Activated B cell treated with CpG ODN at 0.5 μM for 24 hours (primary cell): ENCODE data around the gene PCBD1. TPM values are rescaled to one million over a fixed set of nuclear protein-coding genes. Genes with fewer than 3 reads are reported as not detected.
A peak's percentile ranks its signal among the peaks of the same experiment; 100 is the strongest.

Experiments used
- ATAC-seq: fragments of 200-7000 bp; cut with Tn5 transposase; one replicate; pipeline ENCODE4 v1.10.0; 2021; ENCODE audit warnings: low read depth, mild to moderate bottlenecking, moderate library complexity
- CTCF ChIA-PET: fragments of 350-600 bp; sonication (Branson Sonifier 250); formaldehyde crosslinking; loops from one replicate; lab custom pipeline; 2021; ENCODE audit warnings: antibody characterized with exemption; lab: Charles Lee
- POLR2A ChIA-PET: fragments of 350-600 bp; sonication (Branson Sonifier 250); formaldehyde crosslinking; loops from one replicate; lab custom pipeline; 2021; ENCODE audit warnings: antibody characterized with exemption; lab: Charles Lee
- DNase-seq: peaks from one replicate; pipeline ENCODE4 v3.0.0; 2022
- H3K27ac Mint-ChIP-seq: one replicate; pipeline ENCODE4 v1.8.0; 2020; ENCODE audit warnings: mixed read lengths
- H3K27me3 Mint-ChIP-seq: one replicate; pipeline ENCODE4 v1.8.0; 2021; ENCODE audit warnings: mixed read lengths
- H3K36me3 Mint-ChIP-seq: one replicate; pipeline ENCODE4 v1.8.0; 2021; ENCODE audit warnings: low read depth, mixed read lengths
- H3K4me1 Mint-ChIP-seq: one replicate; pipeline ENCODE4 v1.8.0; 2021; ENCODE audit warnings: mixed read lengths
- H3K4me3 Mint-ChIP-seq: one replicate; pipeline ENCODE4 v1.8.0; 2020; ENCODE audit warnings: mild to moderate bottlenecking, mixed read lengths
- H3K9me3 Mint-ChIP-seq: one replicate; pipeline ENCODE4 v1.8.0; 2020; ENCODE audit warnings: mixed read lengths
- intact Hi-C: fragments of 100-400 bp; cut with micrococcal nuclease; formaldehyde crosslinking; loops from one replicate; pipeline ENCODE4 v1.15.1; 2024
- total RNA-seq: library from RNA; stranded (reverse); gene quantifications from 2 replicates; pipeline ENCODE4 v1.2.3, GENCODE V29; 2022
- TF ChIP-seq, protein P1 (sequence below): fragments of 200-600 bp; IDR thresholded peaks from one replicate; pipeline ENCODE4 v1.8.0; 2022; ENCODE audit warnings: antibody characterized with exemption, mild to moderate bottlenecking

Gene PCBD1
- total RNA-seq, 1 donor from 2014 or later, result 37.3 TPM

DNA sequence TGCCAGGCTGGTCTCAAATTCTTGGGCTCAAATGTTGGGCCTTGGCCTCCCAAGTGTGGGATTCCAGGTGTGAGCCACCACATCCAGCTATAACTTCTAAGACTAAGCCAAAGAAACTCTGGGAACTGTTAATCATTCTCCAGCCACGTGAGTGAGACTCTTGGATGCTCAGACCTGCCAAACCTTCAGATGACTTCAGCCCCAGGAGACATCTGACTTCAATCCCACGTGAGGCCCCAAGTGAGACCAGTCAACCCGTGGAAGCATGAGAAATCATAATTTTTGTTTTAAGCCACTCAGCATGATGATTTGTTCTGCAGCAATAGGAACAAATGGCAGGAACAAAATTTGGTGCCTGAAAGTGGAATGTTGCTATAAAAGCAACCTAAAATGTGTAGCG lies 4.3 kb upstream of the PCBD1 start:
- H3K9me3 Mint-ChIP-seq, result no peaks in the 10 kb centered on the region
- no peak overlapping the region for H3K27ac Mint-ChIP-seq
- DNase-seq (no peak), ATAC-seq (no peak)
- H3K27me3 Mint-ChIP-seq, result no peaks in the 10 kb centered on the region
- intact Hi-C loops, result no loop called here
- peaks cover 6% of the 10 kb centered on the region for H3K4me1 Mint-ChIP-seq
- CTCF ChIA-PET, result no interaction called here
- H3K36me3 Mint-ChIP-seq, result no peaks in the 10 kb centered on the region
- TF ChIP-seq, protein P1, sequence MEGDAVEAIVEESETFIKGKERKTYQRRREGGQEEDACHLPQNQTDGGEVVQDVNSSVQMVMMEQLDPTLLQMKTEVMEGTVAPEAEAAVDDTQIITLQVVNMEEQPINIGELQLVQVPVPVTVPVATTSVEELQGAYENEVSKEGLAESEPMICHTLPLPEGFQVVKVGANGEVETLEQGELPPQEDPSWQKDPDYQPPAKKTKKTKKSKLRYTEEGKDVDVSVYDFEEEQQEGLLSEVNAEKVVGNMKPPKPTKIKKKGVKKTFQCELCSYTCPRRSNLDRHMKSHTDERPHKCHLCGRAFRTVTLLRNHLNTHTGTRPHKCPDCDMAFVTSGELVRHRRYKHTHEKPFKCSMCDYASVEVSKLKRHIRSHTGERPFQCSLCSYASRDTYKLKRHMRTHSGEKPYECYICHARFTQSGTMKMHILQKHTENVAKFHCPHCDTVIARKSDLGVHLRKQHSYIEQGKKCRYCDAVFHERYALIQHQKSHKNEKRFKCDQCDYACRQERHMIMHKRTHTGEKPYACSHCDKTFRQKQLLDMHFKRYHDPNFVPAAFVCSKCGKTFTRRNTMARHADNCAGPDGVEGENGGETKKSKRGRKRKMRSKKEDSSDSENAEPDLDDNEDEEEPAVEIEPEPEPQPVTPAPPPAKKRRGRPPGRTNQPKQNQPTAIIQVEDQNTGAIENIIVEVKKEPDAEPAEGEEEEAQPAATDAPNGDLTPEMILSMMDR, result no peak
- POLR2A ChIA-PET, result no interaction called here
- H3K4me3 Mint-ChIP-seq, result no peak overlapping the region

DNA sequence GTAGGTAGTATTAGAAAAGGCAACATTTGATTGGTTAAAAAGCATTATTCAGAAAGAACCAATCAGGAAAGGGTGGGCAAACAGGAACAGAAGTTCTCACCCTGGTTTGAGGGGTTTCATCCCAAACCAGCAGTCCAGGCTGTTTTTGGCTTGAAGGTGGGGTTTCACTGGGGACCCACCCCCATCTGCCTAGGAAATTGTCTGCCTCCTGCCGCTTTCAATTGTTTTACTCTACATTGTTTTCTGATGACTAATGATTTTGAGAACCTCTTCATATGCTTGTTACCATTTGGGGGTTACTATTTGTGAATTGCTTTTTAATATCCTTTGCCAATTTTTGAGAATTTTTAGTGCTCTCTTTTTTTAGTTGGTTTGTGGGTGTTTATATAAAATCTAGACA lies 3.3 kb upstream of the PCBD1 start:
- TF ChIP-seq, protein P1, result no peak
- no peak for DNase-seq
- Mint-ChIP-seq H3K4me3 (no peak overlapping the region), H3K27ac (no peak overlapping the region), H3K36me3 (no peaks in the 10 kb centered on the region), H3K4me1 (peaks cover 8% of the 10 kb centered on the region), H3K27me3 (no peaks in the 10 kb centered on the region), H3K9me3 (no peaks in the 10 kb centered on the region)
- POLR2A ChIA-PET, result no interaction called here
- intact Hi-C loops, result no loop called here
- no peak for ATAC-seq
- CTCF ChIA-PET, result no interaction called here

DNA sequence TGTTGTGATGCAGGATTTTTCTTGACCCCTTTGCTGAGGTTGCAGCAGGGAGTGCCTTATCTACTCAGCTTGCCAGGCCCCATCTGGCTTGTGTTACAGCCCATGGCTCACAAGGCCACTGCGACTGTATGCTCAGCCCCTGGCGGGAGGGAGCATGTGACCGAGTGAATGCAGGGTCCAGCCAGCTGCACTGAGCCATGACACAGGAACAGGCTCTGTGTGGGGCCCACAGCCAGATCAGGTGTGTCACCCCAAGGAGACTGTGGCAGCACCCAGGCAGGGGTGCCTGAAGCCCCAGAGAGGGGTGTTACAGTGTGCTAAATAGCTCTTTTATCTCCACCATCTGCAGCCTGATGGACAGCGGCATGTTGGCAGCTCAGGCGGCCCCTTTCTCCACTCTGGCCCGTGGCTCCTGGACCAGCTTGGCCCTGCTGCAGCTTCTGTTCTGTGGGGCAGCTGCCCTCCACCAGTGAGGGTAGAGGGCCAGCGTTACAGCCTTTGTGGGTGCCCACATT lies 2.6 kb upstream of the PCBD1 start:
- TF ChIP-seq, protein P1, result no peak
- intact Hi-C loops, result no loop called here
- H3K36me3 Mint-ChIP-seq, result no peaks in the 10 kb centered on the region
- H3K4me3 Mint-ChIP-seq, result no peak overlapping the region
- DNase-seq (no peak), ATAC-seq (no peak)
- no peaks in the 10 kb centered on the region for H3K9me3 Mint-ChIP-seq
- CTCF ChIA-PET, result no interaction called here
- H3K27me3 Mint-ChIP-seq, result no peaks in the 10 kb centered on the region
- POLR2A ChIA-PET, result no interaction called here
- no peak overlapping the region for H3K27ac Mint-ChIP-seq
- H3K4me1 Mint-ChIP-seq, result peaks cover 8% of the 10 kb centered on the region

DNA sequence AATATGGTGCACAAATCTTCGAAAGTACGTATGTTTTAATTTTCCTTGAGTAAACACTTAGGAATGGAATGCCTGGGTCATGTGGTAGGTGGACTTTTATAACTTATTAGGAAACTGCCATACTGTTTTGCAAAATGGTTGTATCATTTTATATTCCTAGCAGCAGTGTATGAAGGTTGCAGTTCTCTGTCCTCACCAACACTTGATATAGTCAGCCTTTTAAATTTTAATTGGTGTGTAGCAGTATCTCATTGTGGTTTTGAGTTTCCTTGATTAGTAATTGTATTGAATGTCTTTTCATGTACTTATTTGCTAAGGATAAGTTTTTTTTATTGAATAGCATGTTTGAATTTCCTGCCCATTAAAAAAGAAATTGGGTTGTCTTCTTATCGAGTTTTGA lies 926 bp upstream of the PCBD1 start:
- intact Hi-C loops, result loop anchor here (2.0 to 10.0 kb wide), 3 partner anchors 74 to 744 kb away; partner anchors contain the start of genes PPA1, SGPL1 and TYSND1
- Mint-ChIP-seq H3K27me3 (no peaks in the 10 kb centered on the region), H3K27ac (no peak overlapping the region), H3K36me3 (peaks cover 12% of the 10 kb centered on the region), H3K4me3 (peak overlapping the region; percentile 84), H3K9me3 (no peaks in the 10 kb centered on the region), H3K4me1 (peaks cover 8% of the 10 kb centered on the region)
- DNase-seq (no peak), ATAC-seq (no peak)
- TF ChIP-seq, protein P1, result no peak
- POLR2A ChIA-PET, result no interaction called here
- CTCF ChIA-PET, result no interaction called here

DNA sequence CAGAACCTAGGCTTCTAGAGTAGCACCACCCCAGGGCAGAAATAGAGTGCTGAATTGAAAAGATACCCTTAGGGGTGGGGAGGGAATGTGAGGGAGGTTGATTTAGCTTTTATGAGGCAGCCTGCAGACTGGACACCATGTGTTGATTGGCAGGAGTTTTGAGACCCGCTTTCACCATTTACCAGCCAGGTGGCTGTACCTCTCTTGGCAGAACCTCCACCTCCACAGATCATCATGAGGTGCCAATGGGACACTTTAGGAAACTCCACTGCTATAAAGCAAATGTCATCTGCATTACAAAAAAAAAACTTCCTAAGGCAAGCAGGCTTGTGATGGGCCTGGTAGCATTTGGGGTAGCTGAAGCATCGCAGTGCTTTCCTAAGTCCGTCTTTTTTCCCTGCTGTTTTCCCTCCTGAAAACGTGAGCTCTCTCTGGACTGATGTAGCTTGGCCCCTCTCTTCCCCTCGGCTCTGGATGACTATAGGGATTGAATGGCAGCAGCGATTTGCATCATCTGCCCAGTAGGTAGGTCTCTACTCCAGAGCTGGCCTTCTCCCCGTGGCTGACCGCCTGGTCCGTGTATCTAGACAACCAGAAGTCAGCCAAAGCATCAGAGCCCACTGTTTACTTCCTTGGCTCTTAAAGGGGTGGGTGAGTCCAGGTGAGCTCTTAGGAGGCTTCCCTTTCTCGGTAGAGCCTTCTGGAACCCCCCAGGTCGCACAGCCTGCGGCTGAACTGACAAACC lies 1.3 kb downstream of the PCBD1 start:
- peaks cover 22% of the 10 kb centered on the region for H3K36me3 Mint-ChIP-seq
- H3K4me3 Mint-ChIP-seq, result peak overlapping the region; percentile 84
- ChIA-PET POLR2A (interaction anchor here (0.5 to 1.8 kb wide), 2 partner anchors 70 to 358 kb away, joined by 3 to 5 read pairs; no protein-coding TSS in a partner anchor), CTCF (interaction anchor here (0.7 kb wide), 1 partner anchor 416 kb away, joined by 3 read pairs; no protein-coding TSS in a partner anchor)
- ATAC-seq (no peak), DNase-seq (no peak)
- H3K9me3 Mint-ChIP-seq, result no peaks in the 10 kb centered on the region
- peaks cover 8% of the 10 kb centered on the region for H3K4me1 Mint-ChIP-seq
- intact Hi-C loops, result loop anchor here (10.0 kb wide), 1 partner anchor 742 kb away; the partner anchor contains the start of gene TYSND1
- TF ChIP-seq, protein P1, result no peak
- H3K27me3 Mint-ChIP-seq, result no peaks in the 10 kb centered on the region
- peak overlapping the region; percentile 66 for H3K27ac Mint-ChIP-seq
